A549 (cell line): ENCODE measurements around the gene TRA2B.

Source experiments
- CBX8 ChIP-seq: fragments of 200-600 bp; sonication (generic); IDR thresholded peaks from 2 replicates; pipeline ENCODE4 v1.6.1; 2016
- CHD2 ChIP-seq: fragments of 150-350 bp; IDR thresholded peaks from 2 replicates; pipeline ENCODE4 v1.6.1; 2014; ENCODE audit warnings: low read length; ENCODE audit not compliant: partially characterized antibody
- CTCF ChIP-seq: fragments of >200 bp; sonication (Bioruptor Twin); formaldehyde crosslinking; IDR thresholded peaks from 3 replicates; pipeline ENCODE4 v1.5.1; 2016
- ELK1 ChIP-seq: fragments of 150-350 bp; IDR thresholded peaks from 2 replicates; pipeline ENCODE4 v1.6.1; 2014; ENCODE audit warnings: low read depth, mild to moderate bottlenecking, low read length
- EP300 ChIP-seq, 2 experiments: fragments of >200 bp; sonication (Bioruptor Twin); formaldehyde crosslinking; IDR thresholded peaks; 2 replicates in 1 of 2; 3 replicates in 1 of 2; pipeline ENCODE4 v1.6.1; 2016 to 2017
- HDAC2 ChIP-seq: fragments of 200-600 bp; sonication (generic); IDR thresholded peaks from 2 replicates; pipeline ENCODE4 v1.6.1; 2016
- KDM5A ChIP-seq: fragments of 200-600 bp; sonication (generic); IDR thresholded peaks from 2 replicates; pipeline ENCODE4 v1.6.1; 2016; ENCODE audit warnings: antibody characterized with exemption, mild to moderate bottlenecking
- NR3C1 ChIP-seq: fragments of >200 bp; sonication (Bioruptor Twin); formaldehyde crosslinking; IDR thresholded peaks from 3 replicates; pipeline ENCODE4 v1.6.1; 2017
- POLR2A ChIP-seq: IDR thresholded peaks from 2 replicates; pipeline ENCODE4 v1.6.1; 2012; ENCODE audit warnings: mild to moderate bottlenecking, low read length
- POLR2AphosphoS2 ChIP-seq: conservative IDR thresholded peaks from 2 replicates; pipeline ENCODE4 v1.6.1; 2012; ENCODE audit warnings: low read length, improper control_type of control experiment, inconsistent platforms
- RAD21 ChIP-seq, 2 experiments: fragments of >200 bp in 1 of 2; sonication (Bioruptor Twin) in 1 of 2; formaldehyde crosslinking in 1 of 2; IDR thresholded peaks in 1 of 2; conservative IDR thresholded peaks in 1 of 2; 2 replicates in 1 of 2; 3 replicates in 1 of 2; pipeline ENCODE4 v1.6.1; 2012 to 2018; ENCODE audit warnings: inconsistent platforms in 1 of 2
- REST ChIP-seq: fragments of 200-600 bp; sonication (generic); IDR thresholded peaks from 2 replicates; pipeline ENCODE4 v1.6.1; 2016; ENCODE audit warnings: antibody characterized with exemption, mild to moderate bottlenecking, moderate library complexity
- SMC3 ChIP-seq: fragments of >200 bp; sonication (Bioruptor Twin); formaldehyde crosslinking; IDR thresholded peaks from 3 replicates; pipeline ENCODE4 v1.6.1; 2018; ENCODE audit warnings: inconsistent platforms
- ZC3H11A ChIP-seq: fragments of 450-650 bp; IDR thresholded peaks from 2 replicates; pipeline ENCODE4 v1.6.1; 2014; ENCODE audit warnings: antibody characterized with exemption, mild to moderate bottlenecking

- TF ChIP-seq POLR2A (no peak), POLR2AphosphoS2 (no peak), HDAC2 (no peak), CTCF (no peak), REST (no peak), KDM5A (no peak), ELK1 (no peak), SMC3 (no peak), NR3C1 (no peak), ZC3H11A (no peak), CHD2 (no peak), EP300 (IDR thresholded peaks at IDR 0.05) (no peak), RAD21 (conservative IDR thresholded peaks at IDR 0.05 in 1 of 2, IDR thresholded peaks at IDR 0.05 in 1 of 2) (no peak), CBX8 (no peak)
Observed at GRCh38 chr3:185926445-185926844, 11.4 kb downstream of the TRA2B start.
